ENCODE data around the gene POLE2. TPM values are rescaled to one million over a fixed set of nuclear protein-coding genes. Genes with fewer than 3 reads are reported as not detected.

POLE2 gene
- total RNA-seq, 1 donor from 2014 or later: 47.2 TPM

DNA sequence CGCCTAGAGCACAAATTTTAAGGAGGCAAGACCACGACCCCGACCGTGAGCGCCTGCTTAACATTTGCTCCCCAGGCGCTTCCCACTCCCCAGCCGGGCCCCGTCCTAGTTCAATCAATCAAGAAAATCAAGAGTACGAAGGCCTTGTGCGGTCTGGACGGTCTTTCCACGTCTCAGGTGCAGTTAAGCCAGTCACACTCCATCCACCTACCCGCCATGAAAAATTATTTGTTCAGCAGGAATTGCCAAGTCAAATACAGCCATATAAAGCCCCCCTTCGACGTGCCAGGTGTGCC is 89.9 kb downstream of the POLE2 start:
- peak overlapping the region; percentile 92 for H3K27ac Mint-ChIP-seq
- intact Hi-C loops (cut with micrococcal nuclease): loop anchor here (1.0 kb wide), 2 partner anchors 12 to 22 kb away; partner anchors contain the start of genes MGAT2, RPL36AL and RPS29
- H3K4me1 Mint-ChIP-seq (ENCODE audit: low read depth): peaks cover 37% of the 10 kb centered on the region
- no peaks in the 10 kb centered on the region for H3K27me3 Mint-ChIP-seq (ENCODE audit: low read depth)
- peak overlapping the region; percentile 92 for H3K4me3 Mint-ChIP-seq (ENCODE audit: low read depth)
- peaks cover 23% of the 10 kb centered on the region for H3K36me3 Mint-ChIP-seq (ENCODE audit: low read depth)
- H3K9me3 Mint-ChIP-seq: no peaks in the 10 kb centered on the region
- no peak for DNase-seq (ENCODE audit: low spot score)

DNA sequence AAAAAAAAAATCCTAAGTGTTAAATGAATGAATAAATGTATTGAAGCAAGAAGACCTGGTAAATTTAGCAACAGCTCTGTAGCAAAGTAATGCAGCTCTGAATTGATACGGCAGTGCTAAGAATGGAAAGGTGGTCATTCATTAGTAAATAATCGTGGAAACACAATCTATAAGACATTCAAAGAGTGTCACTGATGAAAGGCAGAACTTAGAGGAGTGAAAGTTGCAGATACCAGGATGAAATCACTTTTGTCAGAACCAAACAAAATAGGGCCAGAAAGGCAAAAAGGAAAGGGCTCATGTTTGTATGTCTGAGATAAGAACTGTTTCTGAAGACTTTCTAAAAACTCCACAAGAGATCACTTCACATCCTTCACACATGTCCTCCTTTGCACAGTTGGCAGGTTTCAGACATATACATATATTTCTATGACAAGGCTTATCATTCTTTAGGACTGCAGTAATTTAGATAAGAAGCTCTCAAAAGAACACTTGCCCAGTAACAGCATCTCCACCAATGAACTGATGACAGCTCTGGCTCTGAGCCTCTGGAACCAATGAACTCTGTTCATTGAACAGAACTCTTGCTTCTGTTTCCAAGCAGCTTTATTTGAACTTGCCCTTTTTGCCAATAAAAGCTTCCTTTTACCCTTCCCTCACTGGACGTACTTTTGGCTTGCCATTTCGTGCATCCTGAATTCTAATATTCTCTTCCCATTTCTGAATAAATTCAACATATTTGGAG is 93.5 kb downstream of the POLE2 start:
- H3K27ac Mint-ChIP-seq: peak overlapping the region; percentile 48
- intact Hi-C loops (cut with micrococcal nuclease): no loop called here
- H3K27me3 Mint-ChIP-seq (ENCODE audit: low read depth): no peaks in the 10 kb centered on the region
- H3K36me3 Mint-ChIP-seq (ENCODE audit: low read depth): no peaks in the 10 kb centered on the region
- DNase-seq (ENCODE audit: low spot score): no peak
- no peaks in the 10 kb centered on the region for H3K9me3 Mint-ChIP-seq
- no peak overlapping the region for H3K4me3 Mint-ChIP-seq (ENCODE audit: low read depth)
- H3K4me1 Mint-ChIP-seq (ENCODE audit: low read depth): peaks cover 23% of the 10 kb centered on the region

Other genes with a start within 250 kb of the POLE2 start
- 1,969 and 2,120 TPM in 2 replicates for gene RPS29, start 101.8 kb downstream of the POLE2 start, total RNA-seq
- gene LRR1, start 89.3 kb downstream of the POLE2 start, total RNA-seq: 44.2 and 45.4 TPM in 2 replicates
- gene RPL36AL, start 67.6 kb downstream of the POLE2 start, total RNA-seq: 278 and 292 TPM in 2 replicates
- gene MGAT2, start 67.4 kb downstream of the POLE2 start, total RNA-seq: 57.0 and 57.9 TPM in 2 replicates
- 10.5 and 11.4 TPM in 2 replicates for gene DNAAF2, start 53.0 kb downstream of the POLE2 start, total RNA-seq
- gene KLHDC1, start 4.9 kb upstream of the POLE2 start, total RNA-seq: 0.78 and 0.96 TPM in 2 replicates
- 28.9 and 31.6 TPM in 2 replicates for gene KLHDC2, start 79.9 kb upstream of the POLE2 start, total RNA-seq
- gene NEMF, start 164.6 kb upstream of the POLE2 start, total RNA-seq: 75.0 and 81.0 TPM in 2 replicates
- gene ARF6, start 204.9 kb upstream of the POLE2 start, total RNA-seq: 162 and 165 TPM in 2 replicates